HG02623 (cell line): ENCODE measurements around the gene RPL37.
"Not testable (repeated sequence)": the region's sequence is repeated elsewhere in the genome, so short reads cannot be mapped to it uniquely, and the experiment has no call there.

ENCODE experiments used
- ATAC-seq: cut with Tn5 transposase; IDR thresholded peaks from one replicate; pipeline ENCODE4 v1.9.1; 2021; ENCODE audit warnings: moderate library complexity; ENCODE audit not compliant: unreplicated experiment

Gene RPL37

GRCh38 chr5:40797273-40798011 is 37.6 kb downstream of the RPL37 start:
- ATAC-seq, result peak; percentile 33

DNA sequence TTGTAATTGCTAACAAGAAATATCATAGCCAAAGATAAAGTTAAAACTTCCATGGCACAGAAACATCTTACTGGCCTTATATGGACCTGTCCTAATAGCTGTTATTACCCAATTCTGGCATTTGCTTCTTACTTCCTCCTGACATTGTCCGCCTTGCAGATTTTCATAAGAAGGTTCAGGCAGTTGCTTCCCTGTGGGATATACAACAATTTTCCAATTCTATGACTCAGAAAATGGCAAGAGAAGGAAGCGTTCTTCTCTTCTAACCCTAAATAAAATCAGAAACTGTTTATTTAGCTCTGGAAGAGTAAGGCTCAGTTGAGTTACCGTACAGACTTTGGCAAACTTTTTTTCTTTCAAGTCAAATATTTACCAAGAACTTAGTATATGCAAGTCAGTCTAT is 38.5 kb downstream of the RPL37 start:
- no peak for ATAC-seq

DNA sequence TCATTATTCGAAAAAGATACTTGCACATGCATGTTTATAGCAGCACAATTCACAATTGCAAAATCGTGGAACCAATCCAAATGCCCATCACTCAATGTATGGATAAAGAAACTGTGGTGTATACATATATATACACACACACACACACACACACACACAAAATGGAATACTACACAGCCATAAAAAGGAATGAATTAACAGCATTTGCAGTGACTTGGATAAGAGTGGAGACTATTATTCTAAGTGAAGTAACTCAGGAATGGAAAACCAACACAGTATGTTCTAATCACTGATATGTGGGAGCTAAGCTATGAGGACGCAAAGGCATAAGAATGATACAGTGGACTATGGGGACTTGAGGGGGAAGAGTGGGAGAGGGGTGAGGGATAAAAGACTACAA is 40.1 kb downstream of the RPL37 start:
- not testable (repeated sequence) for ATAC-seq

- ATAC-seq, result not testable (repeated sequence)
Measured at GRCh38 chr5:40794340-40794739, 40.7 kb downstream of the RPL37 start.

DNA sequence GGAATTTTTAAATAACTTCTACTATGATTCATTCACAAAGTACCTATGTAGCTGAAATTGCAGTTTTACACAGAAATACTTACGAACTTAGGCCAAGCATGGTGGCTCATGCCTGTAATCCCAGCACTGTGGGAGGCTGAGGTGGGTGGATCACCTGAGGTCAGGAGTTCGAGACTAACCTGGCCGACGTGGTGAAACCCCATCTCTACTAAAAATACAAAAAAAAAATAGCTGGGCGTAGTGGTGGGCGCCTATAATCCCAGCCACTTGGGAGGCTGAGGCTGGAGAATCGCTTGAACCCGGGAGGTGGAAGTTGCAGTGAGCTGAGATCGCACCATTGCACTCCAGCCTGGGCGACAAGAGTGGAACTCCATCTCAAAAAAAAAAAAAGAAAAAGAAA is 42.3 kb downstream of the RPL37 start:
- not testable (repeated sequence) for ATAC-seq

GRCh38 chr5:40791715-40792139 is 43.3 kb downstream of the RPL37 start:
- no peak for ATAC-seq

DNA sequence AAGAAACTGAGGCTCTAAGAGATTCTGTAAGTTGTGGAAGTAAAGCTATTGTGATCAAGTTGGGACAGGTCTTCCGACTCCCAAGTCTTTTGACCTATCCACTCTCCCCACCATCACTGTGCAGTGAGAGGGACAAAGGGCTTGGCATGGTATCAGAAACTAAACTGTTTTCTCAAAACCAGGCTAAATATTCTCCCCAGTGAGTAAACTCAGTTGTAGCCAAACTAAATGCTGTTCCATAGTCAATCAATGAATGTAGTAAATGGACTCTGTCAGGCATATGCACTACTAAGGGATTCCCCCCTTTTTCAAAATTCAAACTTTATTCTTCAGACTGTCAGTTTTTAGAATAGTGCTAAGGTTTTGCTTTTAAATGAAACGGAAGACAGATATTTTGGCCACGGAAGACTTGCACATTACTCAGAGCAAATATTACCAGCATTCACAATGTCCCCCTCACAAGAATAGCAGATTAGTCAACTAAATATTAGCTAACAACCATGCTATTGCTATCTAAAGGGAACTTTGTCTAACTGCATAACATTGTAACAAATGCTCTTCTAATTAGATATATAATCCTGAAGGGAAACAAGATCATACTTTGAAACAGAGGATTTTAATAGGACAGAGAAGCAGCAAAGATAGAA is 44.0 kb downstream of the RPL37 start:
- no peak for ATAC-seq

GRCh38 chr5:40788941-40789340 is 46.1 kb downstream of the RPL37 start:
- ATAC-seq, result not testable (repeated sequence)

- ATAC-seq, result no peak
Measured at GRCh38 chr5:40787986-40788385, 47.0 kb downstream of the RPL37 start.

DNA sequence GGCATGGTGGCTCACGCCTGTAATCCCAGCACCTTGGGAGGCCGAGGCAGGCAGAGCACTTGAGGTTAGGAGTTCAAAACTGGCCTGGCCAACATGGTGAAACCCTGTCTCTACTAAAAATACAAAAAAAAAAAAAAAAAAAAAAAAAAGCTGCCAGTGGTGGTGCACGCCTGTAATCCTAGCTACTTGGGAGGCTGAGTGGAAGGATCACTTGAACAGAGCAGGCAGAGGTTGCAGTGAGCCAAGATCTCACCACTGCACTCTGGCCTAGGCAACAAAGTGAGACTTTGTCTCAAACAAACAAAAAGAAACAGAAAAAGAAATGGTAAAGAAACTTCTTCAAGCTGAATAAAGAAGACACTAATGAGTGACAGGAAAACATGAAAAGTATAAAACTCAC is 48.4 kb downstream of the RPL37 start:
- ATAC-seq, result not testable (repeated sequence)

- ATAC-seq, result no peak
Measured at GRCh38 chr5:40784916-40785315, 50.1 kb downstream of the RPL37 start.

DNA sequence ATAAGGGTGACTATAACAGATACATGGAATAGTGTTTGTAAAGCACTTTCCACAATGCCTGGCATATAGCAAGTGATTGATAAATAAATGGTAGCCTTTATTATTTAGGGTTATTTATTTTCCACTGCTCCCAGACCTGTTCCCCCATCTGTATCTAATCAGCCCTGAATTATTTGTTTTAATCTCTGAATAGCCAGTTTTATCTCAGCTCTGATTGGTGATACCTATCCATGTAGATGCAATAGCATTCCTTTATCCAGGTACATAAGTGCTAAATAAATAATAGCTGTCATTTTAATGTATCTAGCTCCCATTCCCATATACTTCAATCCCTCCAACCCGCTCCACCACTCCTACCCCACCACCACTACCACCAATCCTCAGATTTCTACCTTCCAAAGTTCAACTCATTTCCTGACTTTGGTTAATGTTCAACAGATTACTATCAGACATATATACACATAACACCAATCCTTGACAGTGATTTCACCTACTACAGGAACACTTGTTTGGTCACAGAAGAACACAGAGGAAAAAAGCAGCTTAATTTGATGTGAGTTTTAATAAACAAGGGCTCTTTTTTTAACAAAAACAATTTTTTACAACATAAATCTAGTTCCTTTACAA is 50.9 kb downstream of the RPL37 start:
- no peak for ATAC-seq

GRCh38 chr5:40781843-40782409 is 53.1 kb downstream of the RPL37 start:
- no peak for ATAC-seq

GRCh38 chr5:40780858-40781257 is 54.2 kb downstream of the RPL37 start:
- no peak for ATAC-seq

GRCh38 chr5:40780199-40780598 is 54.8 kb downstream of the RPL37 start:
- no peak for ATAC-seq

- ATAC-seq, result no peak
Measured at GRCh38 chr5:40779561-40779960, 55.5 kb downstream of the RPL37 start.

GRCh38 chr5:40778133-40778532 is 56.9 kb downstream of the RPL37 start:
- ATAC-seq, result no peak

GRCh38 chr5:40776658-40776977 is 58.4 kb downstream of the RPL37 start:
- no peak for ATAC-seq

DNA sequence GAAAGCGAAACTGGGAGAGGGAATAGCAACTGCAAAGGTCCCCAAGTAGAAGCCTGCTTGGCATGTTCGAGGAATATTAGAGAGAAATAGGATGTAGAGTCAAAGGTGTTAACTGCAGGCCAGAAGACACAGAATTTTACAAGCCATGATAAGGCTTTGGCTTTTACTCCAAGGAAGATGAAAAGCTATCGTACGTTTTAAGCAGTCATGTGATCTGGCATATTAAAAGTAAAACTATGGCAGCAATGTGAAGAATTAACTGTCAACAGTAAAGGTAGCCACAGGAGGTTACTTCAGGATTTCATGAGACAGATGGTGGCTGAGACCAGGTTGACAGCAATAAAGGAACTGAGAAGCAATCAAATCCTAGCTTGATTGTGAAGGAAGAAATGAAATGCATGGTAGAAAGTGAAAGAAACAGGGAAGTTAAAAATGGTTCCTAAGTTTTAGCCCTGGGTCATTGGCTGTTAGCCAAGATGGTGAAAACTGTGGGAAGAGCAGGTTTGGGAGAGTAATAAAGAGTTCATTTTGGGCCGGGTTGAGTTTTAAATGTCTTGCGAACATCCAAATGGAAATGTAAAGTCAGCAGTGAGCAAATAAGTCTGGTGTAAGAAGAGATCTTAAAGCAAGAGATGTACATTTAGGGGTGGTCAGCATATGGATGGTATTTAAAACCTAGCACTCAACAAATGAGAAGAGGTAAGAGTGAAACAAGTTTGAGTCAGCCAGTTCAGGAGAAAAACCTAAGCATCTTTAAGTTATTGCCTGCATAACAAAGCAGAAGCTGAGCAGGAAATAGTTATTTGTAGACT is 59.0 kb downstream of the RPL37 start:
- no peak for ATAC-seq
